Adrenal gland (tissue), 12 donors: ENCODE results near the gene TMEM51. TPM values are rescaled to one million over a fixed set of nuclear protein-coding genes. Genes with fewer than 3 reads are reported as not detected.

Experiments used
- DNase-seq, 7 donors: peaks; one replicate each; pipeline ENCODE4 v3.0.0-alpha.2; 2019 to 2020
- H3K27ac ChIP-seq, 5 donors: fragments of 200-600 bp; sonication (generic) in 4 of 5; 1 replicate in 3 of 5; 2 replicates in 2 of 5; pipeline versions ENCODE4 v1.5.1 to v1.8.0; 2016 to 2020; ENCODE audit warnings: mild to moderate bottlenecking in 1 of 5
- H3K27me3 ChIP-seq: fragments of 200-600 bp; 2 replicates; pipeline ENCODE4 v1.8.0; 2021
- H3K36me3 ChIP-seq, 2 donors: fragments of 200-600 bp; replicated peaks in 1 of 2; 1 replicate in 1 of 2; 2 replicates in 1 of 2; pipeline versions ENCODE4 v1.5.1 to v1.8.0; 2018 to 2022
- H3K4me1 ChIP-seq, 2 donors: fragments of 200-600 bp; replicated peaks in 1 of 2; 1 replicate in 1 of 2; 2 replicates in 1 of 2; pipeline versions ENCODE4 v1.5.1 to v1.8.0; 2018 to 2021
- H3K4me3 ChIP-seq, 4 donors: fragments of 200-600 bp; sonication (generic) in 3 of 4; one replicate each; pipeline ENCODE4 v1.5.1; 2016 to 2018
- H3K9me3 ChIP-seq, 3 donors: fragments of 200-600 bp; sonication (generic) in 1 of 3; replicated peaks in 1 of 3; 1 replicate in 2 of 3; 2 replicates in 1 of 3; pipeline versions ENCODE4 v1.5.1 to v1.8.0; 2016 to 2021
- CTCF ChIP-seq, 6 experiments: fragments of 450-650 bp in 4 of 6; fragments of 200-600 bp in 2 of 6; sonication (generic) in 1 of 6; IDR thresholded peaks; 1 replicate in 5 of 6; 2 replicates in 1 of 6; pipeline versions ENCODE4 v1.5.1 to v1.8.0; 2016 to 2021; ENCODE audit warnings: antibody characterized with exemption in 6 of 6, mild to moderate bottlenecking in 2 of 6, moderate library complexity in 1 of 6
- POLR2A ChIP-seq, 2 donors: fragments of 450-650 bp; IDR thresholded peaks; one replicate each; pipeline ENCODE4 v1.6.1; 2017; ENCODE audit warnings: antibody characterized with exemption in 2 of 2, mild to moderate bottlenecking in 2 of 2, moderate library complexity in 1 of 2
- WGBS, 4 donors: extraction: QIAGEN DNeasy Blood & Tissue Kit in 2 of 4; methylation state at CpG; one replicate each; pipeline versions ENCODE4 v1.1.5 to v1.1.7; 2013 to 2017; 5-methylcytosine and 5-hydroxymethylcytosine counted together
- intact Hi-C, 2 donors: fragments of 100-400 bp; cut with DNase I; formaldehyde crosslinking; loops; one replicate each; pipeline versions ENCODE4 v1.14.1 to v1.15.0; 2022 to 2023
- polyA plus RNA-seq, 3 donors: library from polyadenylated mRNA; stranded (reverse); fragments of 200-250 nt in 2 of 3; fragments of 350-450 nt in 1 of 3; fragmentation: Illumina TruSeq in 1 of 3; extraction: RNeasy Lipid Tissue Mini Kit (QIAGEN cat#74804) in 1 of 3; gene quantifications; one replicate each; pipeline ENCODE4 v1.2.3, GENCODE V29; 2013 to 2014
- total RNA-seq, 9 donors: library from RNA; depleted of rRNA in 4 of 9; stranded (reverse); fragments of >200 nt in 4 of 9; fragments of 120-200 nt in 1 of 9; fragmentation: NEBNext Ultra II Directional in 1 of 9; extraction: Animal tissue kit (Norgen Biotek cat#: 25700) in 1 of 9; gene quantifications; one replicate each; pipeline versions ENCODE4 v1.1.0 to v1.2.4, GENCODE V29; 2013 to 2023
- donor health status: healthy with polysubstance abuse.
- donor health status: Bipolar disorder and iron deficiency.
- donor health status: DM: yes; HTN: yes; CAD: no.
- donor health status: DM: no; HTN: no; CAD: no.
- donor health status: DM: no; HTN: no; CAD: no.
- donor health status: DM: yes; HTN: yes; CAD: no.

TMEM51 gene
- total and polyA plus RNA-seq, 12 donors = 4.0 to 46.5 (median 31.0) TPM

GRCh38 chr1:15167386-15167785, 13.8 kb downstream of the TMEM51 start:
- no peak for DNase-seq
- H3K27me3 ChIP-seq = no peaks in the 10 kb centered on the region
- H3K27ac ChIP-seq = peak overlapping the region in 1 of 5 donors; percentile 62
- no peak overlapping the region for H3K4me3 ChIP-seq
- no peaks in the 10 kb centered on the region for H3K9me3 ChIP-seq
- TF ChIP-seq CTCF (IDR thresholded peaks at IDR 0.05) (no peak), POLR2A (IDR thresholded peaks at IDR 0.05) (no peak)
- intact Hi-C loops = no loop called here
- H3K36me3 ChIP-seq = no peaks in the 10 kb centered on the region
- H3K4me1 ChIP-seq = peaks cover 22 to 30% of the 10 kb centered on the region in 2 donors
- 52 to 82% (median 63%) methylated on average over 3 of the region's 3 CpGs for WGBS, 4 donors

GRCh38 chr1:15168479-15168878, 14.9 kb downstream of the TMEM51 start:
- no peaks in the 10 kb centered on the region for H3K9me3 ChIP-seq
- peak in 1 of 2 donors; percentile 20 for TF ChIP-seq POLR2A (IDR thresholded peaks at IDR 0.05)
- TF ChIP-seq CTCF (IDR thresholded peaks at IDR 0.05) = no peak
- peak overlapping the region; percentile 43 to 82 (median 51) for H3K27ac ChIP-seq
- H3K27me3 ChIP-seq = no peaks in the 10 kb centered on the region
- H3K4me3 ChIP-seq = no peak overlapping the region
- H3K4me1 ChIP-seq = peaks cover 28 to 41% of the 10 kb centered on the region in 2 donors
- H3K36me3 ChIP-seq = no peaks in the 10 kb centered on the region
- intact Hi-C loops = no loop called here
- peak in 6 of 7 donors; percentile 67 to 85 (median 78) for DNase-seq
- WGBS, 4 donors = 7 to 23% (median 22%) methylated on average over 5 of the region's 5 CpGs

GRCh38 chr1:15170071-15170470, 16.5 kb downstream of the TMEM51 start:
- no peak overlapping the region for H3K4me3 ChIP-seq
- TF ChIP-seq CTCF (IDR thresholded peaks at IDR 0.05) (no peak), POLR2A (IDR thresholded peaks at IDR 0.05) (no peak)
- H3K27ac ChIP-seq = peak overlapping the region in 1 of 5 donors; percentile 62
- WGBS, 4 donors = 91 to 96% (median 95%) methylated on average over 7 of the region's 7 CpGs
- DNase-seq = no peak
- no peaks in the 10 kb centered on the region for H3K9me3 ChIP-seq
- H3K27me3 ChIP-seq = no peaks in the 10 kb centered on the region
- no peaks in the 10 kb centered on the region for H3K36me3 ChIP-seq
- intact Hi-C loops = no loop called here
- H3K4me1 ChIP-seq = peaks cover 35 to 49% of the 10 kb centered on the region in 2 donors

- no peak for TF ChIP-seq CTCF (IDR thresholded peaks at IDR 0.05)
- TF ChIP-seq POLR2A (IDR thresholded peaks at IDR 0.05) = no peak
- intact Hi-C loops = no loop called here
- Histone ChIP-seq H3K4me1 (peaks cover 35 to 51% of the 10 kb centered on the region in 2 donors), H3K9me3 (no peaks in the 10 kb centered on the region), H3K27me3 (no peaks in the 10 kb centered on the region), H3K4me3 (no peak overlapping the region), H3K27ac (peak overlapping the region in 3 of 5 donors; percentile 64 to 80 (median 74)), H3K36me3 (no peaks in the 10 kb centered on the region)
- DNase-seq = no peak
- 82 to 93% (median 89%) methylated on average over 8 to 15 of the region's 15 CpGs for WGBS, 4 donors
Observed at GRCh38 chr1:15171271-15171908, 17.8 kb downstream of the TMEM51 start.
